ENCODE results near the gene BANP.
"Not testable (repeated sequence)": the region's sequence is repeated elsewhere in the genome, so short reads cannot be mapped to it uniquely, and the experiment has no call there.

Gene BANP

DNA sequence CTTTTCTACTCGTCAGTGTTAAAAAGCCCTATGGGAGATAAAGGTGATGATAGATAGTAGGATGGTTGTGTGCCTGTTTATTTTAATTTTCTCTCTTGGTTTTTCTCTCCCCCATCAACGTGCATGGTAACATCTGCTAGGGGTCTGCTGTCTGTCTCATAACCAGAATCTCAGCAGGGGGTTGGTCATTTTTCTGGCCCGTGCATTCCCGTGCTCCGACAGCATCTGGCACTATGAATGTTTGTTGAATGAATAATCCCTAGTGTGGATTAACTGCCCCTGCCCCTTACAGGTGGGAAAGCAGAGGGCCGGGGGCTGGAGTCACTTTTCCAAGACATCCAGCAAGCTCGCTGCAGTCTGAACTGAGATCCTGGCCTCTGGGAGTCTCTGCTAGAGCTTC, 21.2 kb upstream of the BANP start:
- Histone ChIP-seq H3K79me2 (ENCODE audit: control insufficient read depth, insufficient read depth, low read length, unreplicated experiment) (no peaks in the 10 kb centered on the region), H3K27ac (ENCODE audit: low read depth, low read length) (no peak overlapping the region), H3K4me1 (ENCODE audit: control insufficient read depth, insufficient read depth, low read length, unreplicated experiment) (no peaks in the 10 kb centered on the region), H3K4me3 (ENCODE audit: low read depth, low read length) (no peak overlapping the region), H3K36me3 (ENCODE audit: insufficient read depth, low read length) (no peaks in the 10 kb centered on the region), H2AFZ (ENCODE audit: low read length, unreplicated experiment) (no peak overlapping the region), H3K27me3 (ENCODE audit: insufficient read depth, low read length) (0 out of 2 replicates have a peak, but pooled peaks cover 6% of the 10 kb centered on the region)

DNA sequence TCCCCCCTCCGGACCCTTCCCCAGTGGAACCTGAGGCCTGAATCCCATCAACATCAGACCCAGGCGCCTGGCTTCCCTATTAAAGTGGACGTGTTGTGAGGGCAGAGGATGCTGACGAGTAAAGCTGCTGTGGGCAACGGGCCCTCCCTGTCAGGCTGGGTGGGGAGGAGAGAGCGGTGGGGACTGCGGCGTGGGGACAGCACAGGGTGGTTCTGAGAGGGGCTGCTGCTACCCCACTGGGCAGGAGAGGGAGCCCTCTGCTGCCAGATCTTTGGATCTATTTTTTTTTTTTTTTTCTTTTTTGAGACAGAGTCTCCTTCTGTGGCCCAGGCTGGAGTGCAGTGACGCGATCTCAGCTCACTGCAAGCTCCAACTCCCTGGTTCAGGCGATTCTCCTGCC, 20.8 kb upstream of the BANP start:
- Histone ChIP-seq H3K27ac (ENCODE audit: low read depth, low read length) (no peak overlapping the region), H2AFZ (ENCODE audit: low read length, unreplicated experiment) (no peak overlapping the region), H3K4me3 (ENCODE audit: low read depth, low read length) (no peak overlapping the region), H3K79me2 (ENCODE audit: control insufficient read depth, insufficient read depth, low read length, unreplicated experiment) (no peaks in the 10 kb centered on the region), H3K27me3 (ENCODE audit: insufficient read depth, low read length) (0 out of 2 replicates have a peak, but pooled peaks cover 6% of the 10 kb centered on the region), H3K36me3 (ENCODE audit: insufficient read depth, low read length) (no peaks in the 10 kb centered on the region), H3K4me1 (ENCODE audit: control insufficient read depth, insufficient read depth, low read length, unreplicated experiment) (no peaks in the 10 kb centered on the region)

DNA sequence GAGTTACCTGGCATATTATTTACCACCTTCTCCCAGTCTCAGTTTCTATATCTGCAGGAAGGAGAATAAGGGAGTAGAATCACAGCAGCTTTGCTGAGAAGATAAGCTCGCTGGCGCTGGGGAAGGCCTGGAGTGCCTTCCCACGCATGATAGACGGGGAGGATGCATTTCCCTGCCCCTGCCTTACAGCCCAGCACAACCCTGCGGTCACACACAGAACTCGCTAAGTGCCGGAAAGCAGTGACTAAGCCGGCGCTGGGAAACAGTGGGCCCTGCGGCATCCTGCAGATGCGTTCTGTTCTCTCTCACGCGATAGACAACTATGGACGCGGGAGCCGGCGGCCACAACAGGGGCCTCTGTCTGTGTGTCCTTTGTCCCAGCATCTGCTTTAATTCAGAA, 19.7 kb upstream of the BANP start:
- H3K27me3 ChIP-seq (ENCODE audit: insufficient read depth, low read length) = 0 out of 2 replicates have a peak, but pooled peaks cover 1% of the 10 kb centered on the region
- no peak overlapping the region for H3K4me3 ChIP-seq (ENCODE audit: low read depth, low read length)
- no peaks in the 10 kb centered on the region for H3K79me2 ChIP-seq (ENCODE audit: control insufficient read depth, insufficient read depth, low read length, unreplicated experiment)
- H3K4me1 ChIP-seq (ENCODE audit: control insufficient read depth, insufficient read depth, low read length, unreplicated experiment) = no peaks in the 10 kb centered on the region
- no peaks in the 10 kb centered on the region for H3K36me3 ChIP-seq (ENCODE audit: insufficient read depth, low read length)
- H3K27ac ChIP-seq (ENCODE audit: low read depth, low read length) = no peak overlapping the region
- H2AFZ ChIP-seq (ENCODE audit: low read length, unreplicated experiment) = no peak overlapping the region

DNA sequence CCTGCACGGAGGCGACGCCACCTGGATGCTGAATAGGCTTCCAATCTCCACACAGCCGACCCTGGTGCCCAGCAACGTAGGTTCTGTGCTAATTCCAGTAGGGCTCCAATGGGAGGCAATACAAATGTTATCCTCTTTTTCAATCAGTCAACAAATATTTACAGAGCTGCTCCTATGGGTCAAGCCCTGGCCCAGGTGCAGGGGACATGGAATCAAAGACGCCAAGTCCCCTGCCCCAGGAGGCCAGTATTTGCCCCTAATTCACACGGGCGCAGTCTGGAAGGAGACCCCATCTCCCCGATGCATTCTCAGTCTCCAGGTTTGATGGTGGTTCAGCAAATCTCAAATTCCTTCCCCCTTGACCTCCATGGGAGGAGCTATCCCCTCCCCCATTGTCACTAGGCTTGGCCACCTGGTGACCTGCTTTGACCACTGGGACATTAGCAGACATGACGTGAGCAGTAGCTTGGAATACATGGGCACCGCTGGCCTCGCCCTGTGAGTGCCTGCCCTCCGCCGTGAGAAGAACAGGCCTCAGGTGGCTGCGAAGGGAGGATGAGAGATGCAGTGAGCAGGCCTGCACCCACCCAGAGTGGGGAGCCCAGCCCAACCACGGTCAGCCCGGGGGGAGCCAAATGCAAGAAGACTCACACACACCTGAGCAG, 18.6 kb upstream of the BANP start:
- not testable (repeated sequence) for H3K4me1 ChIP-seq (ENCODE audit: control insufficient read depth, insufficient read depth, low read length, unreplicated experiment); H3K36me3 ChIP-seq (ENCODE audit: insufficient read depth, low read length); H3K27me3 ChIP-seq (ENCODE audit: insufficient read depth, low read length); H3K79me2 ChIP-seq (ENCODE audit: control insufficient read depth, insufficient read depth, low read length, unreplicated experiment); H3K4me3 ChIP-seq (ENCODE audit: low read depth, low read length); H3K27ac ChIP-seq (ENCODE audit: low read depth, low read length); H2AFZ ChIP-seq (ENCODE audit: low read length, unreplicated experiment)

DNA sequence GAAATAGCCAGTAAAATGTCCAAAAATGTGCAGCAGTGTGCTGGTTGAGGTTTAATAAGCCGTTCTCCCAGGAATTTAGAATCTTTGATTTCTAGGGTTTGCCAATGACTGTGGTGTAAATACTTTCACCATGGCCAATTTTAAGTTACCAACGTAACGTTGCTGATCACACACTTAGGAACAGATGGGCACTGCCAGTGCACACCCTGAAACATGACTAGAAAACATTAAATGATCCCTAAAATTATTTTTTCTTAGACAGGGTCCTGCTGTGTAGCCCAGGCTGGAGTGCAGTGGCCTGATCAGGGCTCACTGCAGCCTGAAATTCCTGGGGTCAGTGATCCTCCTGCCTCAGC, 18.1 kb upstream of the BANP start:
- Histone ChIP-seq H3K27ac (ENCODE audit: low read depth, low read length) (no peak overlapping the region), H3K4me3 (ENCODE audit: low read depth, low read length) (no peak overlapping the region), H3K27me3 (ENCODE audit: insufficient read depth, low read length) (no peaks in the 10 kb centered on the region), H3K4me1 (ENCODE audit: control insufficient read depth, insufficient read depth, low read length, unreplicated experiment) (no peaks in the 10 kb centered on the region), H3K36me3 (ENCODE audit: insufficient read depth, low read length) (no peaks in the 10 kb centered on the region), H2AFZ (ENCODE audit: low read length, unreplicated experiment) (no peak overlapping the region), H3K79me2 (ENCODE audit: control insufficient read depth, insufficient read depth, low read length, unreplicated experiment) (no peaks in the 10 kb centered on the region)

DNA sequence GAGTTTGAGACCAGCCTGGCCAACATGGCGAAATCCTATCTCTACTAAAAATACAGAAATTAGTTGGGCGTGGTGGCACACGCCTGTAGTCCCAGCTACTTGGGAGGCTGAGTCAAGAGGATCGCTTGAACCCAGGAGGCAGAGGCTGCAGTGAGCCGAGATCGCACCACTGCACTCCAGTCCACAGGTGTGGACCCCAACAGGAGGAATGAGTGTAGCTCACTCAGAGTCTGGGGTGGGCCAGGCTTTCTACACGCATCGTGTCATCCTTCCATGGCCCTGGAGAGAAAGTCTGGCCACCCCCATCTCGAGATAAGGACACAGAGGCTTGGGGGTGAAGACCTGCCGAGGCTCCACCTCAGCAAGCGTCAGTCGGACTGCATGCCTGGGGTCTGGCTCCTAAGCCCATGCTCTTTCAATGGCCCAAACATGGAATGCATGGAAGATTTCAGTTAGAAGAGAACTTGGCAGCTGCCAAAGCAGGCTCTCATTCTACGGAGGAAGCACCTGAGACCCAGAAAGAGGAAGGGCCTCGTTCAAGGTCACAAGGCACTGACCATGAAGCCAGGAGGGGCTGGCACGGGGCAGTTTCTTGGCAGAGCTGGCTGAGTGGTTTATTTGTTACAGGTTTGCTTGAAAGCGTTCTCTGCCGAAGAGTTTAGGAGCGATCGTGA, 16.3 kb upstream of the BANP start:
- H3K4me3 ChIP-seq (ENCODE audit: low read depth, low read length); H3K27ac ChIP-seq (ENCODE audit: low read depth, low read length); H3K79me2 ChIP-seq (ENCODE audit: control insufficient read depth, insufficient read depth, low read length, unreplicated experiment); H3K36me3 ChIP-seq (ENCODE audit: insufficient read depth, low read length); H3K27me3 ChIP-seq (ENCODE audit: insufficient read depth, low read length); H2AFZ ChIP-seq (ENCODE audit: low read length, unreplicated experiment); H3K4me1 ChIP-seq (ENCODE audit: control insufficient read depth, insufficient read depth, low read length, unreplicated experiment): not testable (repeated sequence)

DNA sequence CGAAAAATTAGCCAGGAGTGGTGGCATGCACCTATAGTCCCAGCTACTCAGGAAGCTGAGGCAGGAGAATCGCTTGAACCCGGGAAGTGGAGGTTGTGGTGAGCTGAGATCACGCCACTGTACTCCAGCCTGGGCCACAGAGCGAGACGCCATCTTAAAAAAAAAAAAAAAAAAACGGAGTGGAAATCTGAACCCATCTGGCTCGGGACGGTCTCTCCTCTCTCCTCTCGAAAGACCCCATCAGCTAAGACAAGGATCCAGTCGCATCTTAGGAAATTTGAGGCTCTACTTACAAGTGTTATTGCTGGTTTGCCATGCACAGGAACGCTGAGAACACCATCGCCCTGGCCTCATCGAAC, 15.2 kb upstream of the BANP start:
- not testable (repeated sequence) for H3K27ac ChIP-seq (ENCODE audit: low read depth, low read length); H3K79me2 ChIP-seq (ENCODE audit: control insufficient read depth, insufficient read depth, low read length, unreplicated experiment); H3K4me3 ChIP-seq (ENCODE audit: low read depth, low read length); H3K36me3 ChIP-seq (ENCODE audit: insufficient read depth, low read length); H3K27me3 ChIP-seq (ENCODE audit: insufficient read depth, low read length); H3K4me1 ChIP-seq (ENCODE audit: control insufficient read depth, insufficient read depth, low read length, unreplicated experiment); H2AFZ ChIP-seq (ENCODE audit: low read length, unreplicated experiment)

DNA sequence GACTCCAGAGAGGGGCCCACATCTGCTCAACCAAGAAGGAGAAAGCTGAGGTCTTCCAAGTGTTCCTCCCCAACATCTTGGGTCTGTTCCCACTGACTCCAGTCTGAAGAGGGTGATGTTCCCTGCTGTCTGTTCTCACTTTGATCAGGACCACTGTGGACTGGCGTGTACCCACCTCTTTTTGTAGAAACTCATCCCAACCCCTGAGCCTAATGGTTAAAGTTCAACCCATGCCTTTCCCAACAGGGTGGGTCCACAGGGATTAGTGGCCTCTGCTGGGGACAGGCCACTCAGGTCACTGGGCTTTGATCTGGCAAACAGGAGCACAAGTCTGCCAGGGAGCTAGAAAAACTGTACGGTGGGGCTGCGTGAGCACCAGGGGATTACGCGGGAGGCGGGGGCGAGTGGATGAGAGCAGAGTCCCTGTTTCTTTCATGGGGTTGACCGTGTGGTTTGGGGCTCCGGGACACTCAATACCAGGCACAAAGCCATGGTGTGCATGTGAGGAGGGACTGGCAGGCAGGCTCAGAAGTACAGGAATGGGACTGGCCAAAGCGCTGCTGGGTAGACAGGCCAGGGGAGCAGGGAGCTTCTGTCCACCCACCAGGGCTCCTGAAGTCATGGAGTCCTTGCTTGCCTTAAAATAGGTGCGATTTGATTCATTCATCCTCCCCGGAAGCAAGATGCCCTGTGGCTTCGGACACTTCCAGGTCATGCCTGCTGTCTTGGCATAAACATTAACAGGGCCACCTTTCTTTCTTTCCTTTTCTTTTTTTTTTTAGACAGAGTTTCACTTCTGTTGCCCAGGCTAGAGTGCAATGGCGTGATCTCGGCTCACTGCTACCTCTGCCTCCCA, 14.6 kb upstream of the BANP start, which contains the start of gene CA5A:
TSS of gene CA5A (minus strand) at position 155 of the 856 bp plus-strand sequence. CDS start at position 76, 79 bp downstream.
- Histone ChIP-seq H3K27ac (ENCODE audit: low read depth, low read length) (no peak within 1 kb of the TSS), H3K27me3 (ENCODE audit: insufficient read depth, low read length) (0 out of 2 replicates have a peak, but pooled peaks cover 6% of the 10 kb centered on the region), H3K4me1 (ENCODE audit: control insufficient read depth, insufficient read depth, low read length, unreplicated experiment) (no peaks in the 10 kb centered on the region), H3K36me3 (ENCODE audit: insufficient read depth, low read length) (no peaks in the 10 kb centered on the region), H3K79me2 (ENCODE audit: control insufficient read depth, insufficient read depth, low read length, unreplicated experiment) (no peaks in the 10 kb centered on the region), H3K4me3 (ENCODE audit: low read depth, low read length) (no peak within 1 kb of the TSS), H2AFZ (ENCODE audit: low read length, unreplicated experiment) (no peak within 1 kb of the TSS)

DNA sequence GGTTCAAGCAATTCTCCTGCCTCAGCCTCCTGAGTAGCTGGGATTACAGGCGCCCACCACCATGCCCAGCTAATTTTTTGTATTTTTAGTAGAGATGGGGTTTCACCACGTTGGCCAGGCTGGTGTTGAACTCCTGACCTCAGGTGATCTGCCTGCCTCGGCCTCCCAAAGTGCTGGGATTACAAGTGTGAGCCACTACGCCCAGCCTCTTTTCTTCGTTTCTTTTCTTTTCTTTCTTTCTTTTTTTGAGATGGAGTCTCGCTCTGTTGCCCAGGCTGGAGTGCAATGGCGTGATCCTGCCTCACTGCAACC, 14.0 kb upstream of the BANP start:
- not testable (repeated sequence) for H3K4me1 ChIP-seq (ENCODE audit: control insufficient read depth, insufficient read depth, low read length, unreplicated experiment); H3K4me3 ChIP-seq (ENCODE audit: low read depth, low read length); H3K27me3 ChIP-seq (ENCODE audit: insufficient read depth, low read length); H3K27ac ChIP-seq (ENCODE audit: low read depth, low read length); H3K36me3 ChIP-seq (ENCODE audit: insufficient read depth, low read length); H3K79me2 ChIP-seq (ENCODE audit: control insufficient read depth, insufficient read depth, low read length, unreplicated experiment); H2AFZ ChIP-seq (ENCODE audit: low read length, unreplicated experiment)

DNA sequence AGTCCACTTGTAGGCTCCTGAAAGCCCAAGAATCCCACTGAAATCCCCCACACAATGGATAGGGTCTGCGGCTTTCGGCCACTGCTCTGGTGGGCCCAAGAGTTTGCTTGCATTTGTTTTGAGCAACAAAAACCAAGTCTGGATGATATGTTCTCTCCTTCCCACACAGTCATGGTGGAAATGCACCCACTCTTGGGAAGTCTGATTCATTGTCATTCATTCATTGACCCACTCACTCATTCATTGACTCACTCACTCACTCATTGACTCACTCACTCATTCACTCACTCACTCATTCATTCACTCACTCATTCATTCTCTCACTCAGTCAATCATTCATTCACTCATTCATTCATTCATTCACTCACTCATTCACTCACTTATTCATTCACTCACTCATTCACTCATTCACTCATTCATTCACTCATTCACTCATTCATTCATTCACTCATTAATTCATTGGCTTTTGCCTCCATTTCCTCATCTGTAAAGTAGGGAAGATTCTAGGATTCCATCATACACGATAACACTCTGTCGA, 12.8 kb upstream of the BANP start:
- Histone ChIP-seq H3K36me3 (ENCODE audit: insufficient read depth, low read length) (no peaks in the 10 kb centered on the region), H3K4me1 (ENCODE audit: control insufficient read depth, insufficient read depth, low read length, unreplicated experiment) (no peaks in the 10 kb centered on the region), H3K27me3 (ENCODE audit: insufficient read depth, low read length) (0 out of 2 replicates have a peak, but pooled peaks cover 6% of the 10 kb centered on the region), H2AFZ (ENCODE audit: low read length, unreplicated experiment) (no peak overlapping the region), H3K79me2 (ENCODE audit: control insufficient read depth, insufficient read depth, low read length, unreplicated experiment) (no peaks in the 10 kb centered on the region), H3K27ac (ENCODE audit: low read depth, low read length) (no peak overlapping the region), H3K4me3 (ENCODE audit: low read depth, low read length) (no peak overlapping the region)
